Astrocyte (in vitro differentiated cells and primary cell): ENCODE results near the gene MRPS12. TPM values are rescaled to one million over a fixed set of nuclear protein-coding genes. Genes with fewer than 3 reads are reported as not detected.

Experiments
- DNase-seq: peaks from one replicate; pipeline ENCODE4 v3.0.0-alpha.2; 2010; ENCODE audit warnings: low read depth
- FAIRE-seq: peaks from 2 replicates; lab custom pipeline; 2011; peaks lifted over from hg19 to GRCh38; lab: Jason Lieb, UNC
- H2AFZ ChIP-seq: 2 replicates; pipeline ENCODE4 v1.6.0; 2012; ENCODE audit warnings: low read depth, low read length, inconsistent platforms
- H3K27ac ChIP-seq: 2 replicates; pipeline ENCODE4 v1.5.1; 2011; ENCODE audit warnings: low read depth, low read length, inconsistent platforms
- H3K27me3 ChIP-seq: 2 replicates; pipeline ENCODE4 v1.6.0; 2011; ENCODE audit warnings: low read length, inconsistent platforms; ENCODE audit not compliant: insufficient read depth
- H3K36me3 ChIP-seq: 2 replicates; pipeline ENCODE4 v1.5.1; 2011; ENCODE audit warnings: low read length, inconsistent platforms; ENCODE audit not compliant: insufficient read depth
- H3K4me1 ChIP-seq: 2 replicates; pipeline ENCODE4 v1.5.1; 2011; ENCODE audit warnings: low read length, inconsistent platforms; ENCODE audit not compliant: insufficient read depth
- H3K4me2 ChIP-seq: 2 replicates; pipeline ENCODE4 v1.6.0; 2012; ENCODE audit warnings: low read length, inconsistent platforms
- H3K4me3 ChIP-seq: 2 replicates; pipeline ENCODE4 v1.5.1; 2011; ENCODE audit warnings: low read depth, mild to moderate bottlenecking, low read length, inconsistent platforms; ENCODE audit not compliant: insufficient read depth
- H3K79me2 ChIP-seq: 2 replicates; pipeline ENCODE4 v1.6.0; 2012; ENCODE audit warnings: mild to moderate bottlenecking, low read length, inconsistent platforms; ENCODE audit not compliant: insufficient read depth
- H3K9ac ChIP-seq: 2 replicates; pipeline ENCODE4 v1.6.0; 2012; ENCODE audit warnings: mild to moderate bottlenecking, low read length, inconsistent platforms
- H3K9me3 ChIP-seq: 2 replicates; pipeline ENCODE4 v1.5.1; 2012; ENCODE audit warnings: low read depth, mild to moderate bottlenecking, low read length, inconsistent platforms; ENCODE audit not compliant: insufficient read depth
- H4K20me1 ChIP-seq: 2 replicates; pipeline ENCODE4 v1.6.0; 2012; ENCODE audit warnings: low read length, inconsistent platforms; ENCODE audit not compliant: insufficient read depth
- H3K27ac Mint-ChIP-seq: one replicate; pipeline ENCODE4 v1.8.0; 2021; ENCODE audit warnings: mild to moderate bottlenecking, mixed read lengths; ENCODE audit not compliant: unreplicated experiment
- H3K27me3 Mint-ChIP-seq: one replicate; pipeline ENCODE4 v1.8.0; 2021; ENCODE audit warnings: low read depth, mixed read lengths; ENCODE audit not compliant: unreplicated experiment
- H3K36me3 Mint-ChIP-seq: one replicate; pipeline ENCODE4 v1.8.0; 2021; ENCODE audit warnings: low read depth, mixed read lengths; ENCODE audit not compliant: unreplicated experiment
- H3K4me1 Mint-ChIP-seq: one replicate; pipeline ENCODE4 v1.8.0; 2021; ENCODE audit warnings: low read depth, mixed read lengths; ENCODE audit not compliant: unreplicated experiment
- H3K4me3 Mint-ChIP-seq: one replicate; pipeline ENCODE4 v1.8.0; 2021; ENCODE audit warnings: mild to moderate bottlenecking, moderate library complexity, mixed read lengths; ENCODE audit not compliant: unreplicated experiment
- H3K9me3 Mint-ChIP-seq: one replicate; pipeline ENCODE4 v1.8.0; 2021; ENCODE audit warnings: mild to moderate bottlenecking, mixed read lengths; ENCODE audit not compliant: unreplicated experiment
- CTCF ChIP-seq: IDR thresholded peaks from 2 replicates; pipeline ENCODE4 v1.5.1; 2011; ENCODE audit warnings: low read depth, mild to moderate bottlenecking, inconsistent platforms, low read length, moderate library complexity; ENCODE audit not compliant: insufficient read depth
- EZH2 ChIP-seq: IDR thresholded peaks from 2 replicates; pipeline ENCODE4 v1.6.1; 2012; ENCODE audit warnings: mild to moderate bottlenecking, low read length, inconsistent platforms; ENCODE audit not compliant: insufficient read depth
- total RNA-seq: library from RNA; stranded (reverse); gene quantifications from 2 replicates; pipeline ENCODE4 v1.2.1, GENCODE V29; 2021

The MRPS12 gene
- total RNA-seq, 1 donor from 2014 or later, result 59.5 TPM

GRCh38 chr19:38924388-38924787 is 6.4 kb upstream of the MRPS12 start:
- H2AFZ ChIP-seq, result no peak overlapping the region
- peaks cover 4% of the 10 kb centered on the region for H3K36me3 ChIP-seq
- no peak overlapping the region for H3K9ac ChIP-seq
- Mint-ChIP-seq H3K4me1 (no peaks in the 10 kb centered on the region), H3K4me3 (no peak overlapping the region), H3K36me3 (peaks cover 20% of the 10 kb centered on the region), H3K27me3 (no peaks in the 10 kb centered on the region), H3K27ac (no peak overlapping the region), H3K9me3 (no peaks in the 10 kb centered on the region)
- no peaks in the 10 kb centered on the region for H3K27me3 ChIP-seq
- H3K4me2 ChIP-seq, result no peak overlapping the region
- H3K4me3 ChIP-seq, result no peak overlapping the region
- no peak overlapping the region for H3K27ac ChIP-seq
- H4K20me1 ChIP-seq, result peaks cover 6% of the 10 kb centered on the region
- DNase-seq (no peak), FAIRE-seq (no peak)
- TF ChIP-seq EZH2 (no peak), CTCF (no peak)
- peaks cover 6% of the 10 kb centered on the region for H3K79me2 ChIP-seq
- H3K9me3 ChIP-seq, result no peaks in the 10 kb centered on the region
- no peaks in the 10 kb centered on the region for H3K4me1 ChIP-seq

DNA sequence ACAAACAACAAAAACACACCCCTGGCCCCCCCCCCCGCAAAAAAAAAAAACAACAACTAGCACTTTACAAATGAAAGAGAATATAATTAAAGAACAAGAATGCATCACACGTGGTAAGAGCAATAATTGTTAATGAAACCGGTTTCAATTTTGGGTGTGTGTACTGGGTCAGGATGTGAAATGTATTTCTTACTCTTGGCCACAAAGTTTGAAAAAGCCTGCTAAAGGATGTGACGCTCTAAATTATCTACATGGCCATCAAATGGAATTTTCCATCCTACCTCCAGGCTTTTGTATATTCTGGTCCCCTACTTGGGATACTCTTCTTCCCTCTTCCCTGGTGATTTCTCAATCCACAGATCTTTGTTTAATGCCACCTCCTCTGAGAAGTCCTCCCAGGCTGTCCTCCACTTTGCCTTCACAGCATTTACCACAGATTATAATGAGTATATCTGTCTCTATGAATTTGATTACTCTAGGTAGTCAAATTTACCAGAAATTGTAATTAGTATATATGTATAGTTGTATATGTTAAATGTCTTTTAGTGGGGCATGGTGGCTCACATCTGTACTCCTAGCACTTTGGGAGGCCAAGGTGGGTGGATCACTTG is 2.2 kb upstream of the MRPS12 start:
- Histone ChIP-seq H2AFZ (no peak overlapping the region), H3K9me3 (no peaks in the 10 kb centered on the region), H3K4me3 (no peak overlapping the region), H4K20me1 (peaks cover 6% of the 10 kb centered on the region), H3K4me1 (peaks cover 10% of the 10 kb centered on the region), H3K27ac (no peak overlapping the region), H3K9ac (no peak overlapping the region), H3K27me3 (no peaks in the 10 kb centered on the region), H3K79me2 (peaks cover 39% of the 10 kb centered on the region), H3K4me2 (no peak overlapping the region), H3K36me3 (peaks cover 2% of the 10 kb centered on the region)
- DNase-seq (no peak), FAIRE-seq (no peak)
- no peak overlapping the region for H3K27ac Mint-ChIP-seq
- no peaks in the 10 kb centered on the region for H3K27me3 Mint-ChIP-seq
- TF ChIP-seq EZH2 (no peak), CTCF (no peak)
- peaks cover 2% of the 10 kb centered on the region for H3K4me1 Mint-ChIP-seq
- H3K4me3 Mint-ChIP-seq, result no peak overlapping the region
- no peaks in the 10 kb centered on the region for H3K9me3 Mint-ChIP-seq
- peaks cover 12% of the 10 kb centered on the region for H3K36me3 Mint-ChIP-seq
